ENCODE results near the gene LDLRAD4.

DNA sequence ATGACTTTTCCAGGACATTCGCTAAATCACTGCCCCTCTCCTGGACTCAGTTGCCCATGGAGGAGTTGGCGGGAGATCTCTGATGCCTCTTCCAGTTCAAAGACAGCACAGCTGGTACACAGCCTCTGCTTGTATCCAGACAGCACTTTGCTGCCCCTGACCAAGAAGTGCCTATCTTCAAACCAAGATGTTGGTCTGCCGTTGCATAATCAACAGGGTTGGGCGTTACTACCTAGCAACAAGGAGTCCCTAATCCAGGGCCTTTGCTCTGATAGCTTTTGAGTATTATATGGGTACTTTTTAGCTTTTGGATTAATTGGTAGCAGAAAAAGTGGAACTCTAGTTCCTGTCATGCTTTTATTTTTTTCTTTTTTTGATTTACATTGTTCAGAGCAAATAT lies 341.2 kb downstream of the LDLRAD4 start:
- TF ChIP-seq, protein P1, sequence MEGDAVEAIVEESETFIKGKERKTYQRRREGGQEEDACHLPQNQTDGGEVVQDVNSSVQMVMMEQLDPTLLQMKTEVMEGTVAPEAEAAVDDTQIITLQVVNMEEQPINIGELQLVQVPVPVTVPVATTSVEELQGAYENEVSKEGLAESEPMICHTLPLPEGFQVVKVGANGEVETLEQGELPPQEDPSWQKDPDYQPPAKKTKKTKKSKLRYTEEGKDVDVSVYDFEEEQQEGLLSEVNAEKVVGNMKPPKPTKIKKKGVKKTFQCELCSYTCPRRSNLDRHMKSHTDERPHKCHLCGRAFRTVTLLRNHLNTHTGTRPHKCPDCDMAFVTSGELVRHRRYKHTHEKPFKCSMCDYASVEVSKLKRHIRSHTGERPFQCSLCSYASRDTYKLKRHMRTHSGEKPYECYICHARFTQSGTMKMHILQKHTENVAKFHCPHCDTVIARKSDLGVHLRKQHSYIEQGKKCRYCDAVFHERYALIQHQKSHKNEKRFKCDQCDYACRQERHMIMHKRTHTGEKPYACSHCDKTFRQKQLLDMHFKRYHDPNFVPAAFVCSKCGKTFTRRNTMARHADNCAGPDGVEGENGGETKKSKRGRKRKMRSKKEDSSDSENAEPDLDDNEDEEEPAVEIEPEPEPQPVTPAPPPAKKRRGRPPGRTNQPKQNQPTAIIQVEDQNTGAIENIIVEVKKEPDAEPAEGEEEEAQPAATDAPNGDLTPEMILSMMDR (IDR thresholded peaks at IDR 0.05), result no peak
- TF ChIP-seq POLR2A (IDR thresholded peaks at IDR 0.05), result no peak

Data from upper lobe of left lung (tissue), 4 donors.